ENCODE measurements around the gene EDARADD.
"Not testable (repeated sequence)": the region's sequence is repeated elsewhere in the genome, so short reads cannot be mapped to it uniquely, and the experiment has no call there.

EDARADD gene

DNA sequence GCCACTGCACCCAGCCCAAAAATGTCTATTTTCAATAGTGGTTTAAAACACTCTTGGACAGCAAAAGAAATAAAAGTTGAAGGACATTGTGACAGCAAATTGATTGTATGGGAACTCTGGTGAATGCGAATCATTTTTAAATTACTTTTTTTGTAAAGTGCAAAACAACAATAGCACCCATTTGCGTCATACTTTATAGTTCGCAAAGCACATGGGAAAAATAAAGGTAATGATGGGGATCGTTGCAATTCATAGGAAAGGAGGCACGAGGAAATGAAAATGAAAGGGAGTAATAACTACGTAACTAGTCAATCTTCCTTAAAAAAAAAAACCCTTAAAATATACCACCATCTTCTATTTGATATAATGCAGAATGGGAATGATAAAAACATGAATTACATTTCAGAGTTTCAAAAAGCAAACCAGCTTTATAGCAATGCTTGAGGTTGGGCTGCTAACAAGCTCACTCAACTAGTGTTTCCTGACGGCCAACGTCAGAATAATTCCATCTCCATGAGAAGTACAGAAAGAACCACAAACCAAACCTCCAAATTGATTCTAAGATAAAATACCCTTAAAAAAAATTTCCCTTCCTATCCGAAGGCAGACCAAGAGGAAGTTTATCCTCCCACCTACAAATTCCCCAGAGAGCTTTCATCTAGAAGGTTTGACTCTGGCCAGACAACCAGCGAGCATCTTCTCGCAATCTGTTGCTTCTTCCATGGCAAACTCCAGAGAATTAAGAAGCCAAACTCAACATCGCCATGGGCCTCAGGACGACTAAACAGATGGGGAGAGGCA lies at the start of gene EDARADD:
TSS of gene EDARADD (plus strand) at position 606 of the 801 bp plus-strand sequence. CDS start at position 765, 159 bp downstream.
- no peak for DNase-seq (ENCODE audit: low read depth)

DNA sequence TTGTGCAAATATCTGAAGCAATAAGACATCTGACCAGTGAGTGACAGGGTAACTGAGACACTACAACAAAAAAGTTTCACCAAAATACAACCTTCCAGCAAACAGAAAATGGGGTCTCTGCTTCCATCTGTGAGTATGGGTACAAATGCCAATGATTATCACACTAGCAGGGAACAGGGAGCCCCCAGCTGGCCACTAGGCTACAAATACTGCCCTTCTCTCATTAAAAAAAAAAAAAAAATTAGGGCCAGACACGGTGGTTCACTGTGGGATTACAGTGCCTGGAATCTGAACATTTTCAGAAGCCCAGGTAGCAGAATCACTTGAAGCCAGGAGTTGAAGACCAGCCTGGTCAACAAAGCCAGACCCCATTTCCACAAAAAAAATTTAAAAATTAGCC lies 48.4 kb upstream of the EDARADD start:
- no peak for DNase-seq (ENCODE audit: low read depth)

DNA sequence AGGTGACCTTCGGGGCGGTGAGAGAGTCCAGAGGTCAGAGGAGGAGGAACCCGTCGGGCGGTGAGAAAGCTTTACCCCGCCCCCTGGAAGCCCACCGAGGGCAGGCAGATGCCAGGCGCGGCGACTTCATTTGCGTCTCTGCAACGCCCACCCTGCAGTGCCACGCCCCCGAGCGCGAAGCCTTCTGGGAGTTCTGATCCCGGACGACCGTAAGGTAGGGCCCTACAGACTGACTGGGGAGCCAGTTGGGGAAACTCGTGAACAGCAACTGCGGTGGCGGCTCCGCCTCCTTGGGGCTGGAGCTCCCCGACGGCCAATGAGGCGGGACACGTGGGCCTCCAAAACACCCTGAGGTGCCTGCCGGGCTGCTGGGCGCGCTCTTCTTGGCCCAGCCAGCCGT lies 46.0 kb upstream of the EDARADD start:
- DNase-seq (ENCODE audit: low read depth) = no peak

DNA sequence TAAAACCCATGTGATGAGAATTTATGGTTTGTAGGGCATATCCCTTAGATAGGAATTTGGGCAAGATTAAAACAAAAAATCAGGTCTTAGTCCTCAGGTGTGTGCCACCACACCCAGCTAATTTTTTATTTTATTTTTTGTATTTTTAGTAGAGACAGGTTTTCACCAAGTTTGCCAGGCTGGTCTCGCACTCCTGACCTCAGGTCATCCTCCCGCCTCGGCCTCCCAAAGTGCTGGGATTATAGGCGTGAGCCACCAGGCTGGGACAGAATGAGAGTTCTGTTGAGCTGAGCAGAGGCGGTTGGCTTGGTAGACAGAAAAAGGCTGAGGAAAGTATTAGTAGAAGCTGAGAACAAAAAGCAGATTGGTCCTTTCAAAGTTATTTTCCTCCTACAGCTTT lies 43.8 kb upstream of the EDARADD start:
- DNase-seq (ENCODE audit: low read depth) = no peak

DNA sequence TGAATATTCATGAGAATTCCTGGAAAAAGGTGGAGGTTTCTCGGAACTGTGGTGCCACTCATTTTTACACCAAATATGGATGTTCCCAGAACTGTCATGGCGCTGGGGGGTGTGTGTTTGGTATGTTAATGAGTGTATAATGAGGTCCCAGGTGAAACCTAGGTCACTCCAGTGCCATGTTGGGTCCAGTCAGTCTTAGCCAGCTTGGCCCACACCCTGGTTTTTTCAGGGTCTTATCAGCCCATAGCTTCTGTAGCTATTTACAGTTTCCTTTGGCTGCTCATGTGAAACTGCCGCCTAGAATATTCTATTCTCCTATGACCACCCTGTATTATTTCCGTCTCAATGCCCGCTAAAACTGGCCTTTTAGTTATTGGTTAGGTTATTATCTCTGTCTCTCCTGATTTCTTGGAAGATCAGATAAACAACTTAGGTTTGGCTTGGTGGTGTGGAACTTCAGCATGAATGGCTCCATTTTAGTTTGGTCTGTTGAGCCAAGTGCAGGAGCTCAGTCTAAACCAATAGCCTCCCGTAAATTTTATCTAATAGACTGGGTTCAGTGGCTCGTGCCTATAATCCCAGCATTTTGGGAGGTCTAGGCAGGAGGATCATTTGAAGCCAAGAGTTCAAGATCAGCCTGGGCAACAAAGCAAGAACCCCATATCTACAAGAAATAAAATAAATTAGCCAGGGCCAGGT lies 42.1 kb upstream of the EDARADD start:
- DNase-seq (ENCODE audit: low read depth) = no peak

DNA sequence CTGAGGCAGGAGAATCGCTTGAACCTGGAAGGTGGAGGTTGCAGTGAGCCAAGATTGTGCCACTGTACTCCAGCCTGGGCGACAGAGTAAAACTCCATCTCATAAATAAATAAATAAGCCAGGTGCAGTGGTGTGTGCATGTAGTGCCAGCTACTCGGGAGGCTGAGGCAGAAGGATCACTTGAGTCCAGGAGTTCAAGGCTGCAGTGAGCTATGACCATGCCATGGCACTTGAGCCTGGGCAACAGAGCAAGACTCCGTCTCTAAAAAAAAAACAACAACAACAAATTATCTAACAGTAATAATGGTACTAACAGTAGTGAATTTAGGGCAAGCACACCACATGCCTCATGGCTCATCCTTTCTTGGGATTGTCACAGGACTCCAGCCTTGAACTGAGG lies 41.3 kb upstream of the EDARADD start:
- DNase-seq (ENCODE audit: low read depth) = not testable (repeated sequence)

DNA sequence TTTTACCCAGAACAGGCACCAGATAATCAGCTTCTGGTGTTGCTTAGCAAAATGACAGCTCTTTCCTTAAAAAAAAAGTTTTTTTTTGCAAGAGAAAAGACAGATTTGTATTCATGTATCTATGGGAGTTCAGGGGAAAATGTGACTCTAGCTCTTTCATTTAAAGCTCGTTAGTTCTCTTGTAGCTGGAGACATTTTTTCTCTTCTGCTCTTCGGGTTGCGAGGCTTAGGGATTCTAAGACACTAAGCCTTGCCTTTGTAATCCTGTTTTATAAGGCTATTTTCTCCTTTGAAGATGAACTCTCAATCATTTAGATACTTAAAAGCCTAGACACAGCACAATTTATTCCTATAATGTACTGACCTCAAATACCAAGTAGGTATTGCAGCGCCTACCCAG lies 40.3 kb upstream of the EDARADD start:
- no peak for DNase-seq (ENCODE audit: low read depth)

DNA sequence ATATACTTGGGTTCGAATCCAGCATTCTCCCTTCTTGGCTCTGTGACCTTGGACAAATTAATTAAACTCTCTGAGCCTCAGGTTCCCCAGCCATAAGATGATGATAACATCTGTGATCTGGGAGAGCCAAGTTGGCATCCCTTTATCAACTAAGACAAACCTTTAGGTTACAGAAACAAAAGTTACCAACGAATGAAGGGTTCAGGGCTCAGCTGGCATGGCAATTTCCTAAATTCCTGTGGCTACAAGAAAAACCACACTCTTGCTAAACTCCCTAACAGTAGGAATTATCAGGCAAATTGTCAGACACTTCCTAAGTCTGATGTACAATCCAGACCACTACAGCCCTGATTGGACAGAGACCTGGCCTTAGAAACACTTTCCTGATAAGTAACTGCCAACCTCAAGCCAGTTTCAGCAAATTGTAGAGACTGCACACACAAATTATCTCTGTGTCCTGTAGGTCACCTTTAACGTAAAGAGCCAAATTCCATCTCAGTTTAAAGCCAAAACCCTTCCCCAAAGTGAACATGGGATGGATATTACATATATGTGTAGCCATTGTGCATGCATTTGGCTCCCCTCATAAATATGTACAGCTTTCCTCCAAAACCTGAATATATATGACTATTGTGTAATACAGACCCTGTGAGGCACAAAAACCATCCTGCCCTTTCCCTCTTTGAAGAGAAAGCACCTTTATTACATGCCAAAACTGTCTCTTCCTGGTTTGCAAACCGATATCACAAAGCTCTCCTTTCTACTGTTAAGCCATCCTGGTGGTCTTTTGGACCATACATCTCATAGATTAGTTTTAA lies 39.5 kb upstream of the EDARADD start:
- no peak for DNase-seq (ENCODE audit: low read depth)

DNA sequence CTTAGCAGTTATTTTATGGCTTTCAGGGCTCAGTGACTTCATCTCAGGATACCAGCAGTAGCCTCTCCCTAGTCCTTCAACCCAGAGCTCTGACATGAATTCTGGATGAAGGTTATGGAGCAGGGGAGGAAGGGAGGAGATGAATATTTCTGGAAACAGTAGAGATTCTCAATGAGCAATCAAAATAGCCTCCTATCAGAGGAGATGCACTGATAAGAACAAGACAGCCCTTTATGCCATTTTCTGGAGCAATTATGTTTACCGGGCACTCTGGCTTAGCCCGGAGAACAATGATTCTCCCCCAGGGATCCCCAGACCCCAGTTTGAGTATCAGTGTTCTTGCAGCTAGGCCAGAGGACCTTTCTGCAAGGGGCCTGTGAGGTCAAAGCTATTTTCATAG lies 37.9 kb upstream of the EDARADD start:
- no peak for DNase-seq (ENCODE audit: low read depth)

DNA sequence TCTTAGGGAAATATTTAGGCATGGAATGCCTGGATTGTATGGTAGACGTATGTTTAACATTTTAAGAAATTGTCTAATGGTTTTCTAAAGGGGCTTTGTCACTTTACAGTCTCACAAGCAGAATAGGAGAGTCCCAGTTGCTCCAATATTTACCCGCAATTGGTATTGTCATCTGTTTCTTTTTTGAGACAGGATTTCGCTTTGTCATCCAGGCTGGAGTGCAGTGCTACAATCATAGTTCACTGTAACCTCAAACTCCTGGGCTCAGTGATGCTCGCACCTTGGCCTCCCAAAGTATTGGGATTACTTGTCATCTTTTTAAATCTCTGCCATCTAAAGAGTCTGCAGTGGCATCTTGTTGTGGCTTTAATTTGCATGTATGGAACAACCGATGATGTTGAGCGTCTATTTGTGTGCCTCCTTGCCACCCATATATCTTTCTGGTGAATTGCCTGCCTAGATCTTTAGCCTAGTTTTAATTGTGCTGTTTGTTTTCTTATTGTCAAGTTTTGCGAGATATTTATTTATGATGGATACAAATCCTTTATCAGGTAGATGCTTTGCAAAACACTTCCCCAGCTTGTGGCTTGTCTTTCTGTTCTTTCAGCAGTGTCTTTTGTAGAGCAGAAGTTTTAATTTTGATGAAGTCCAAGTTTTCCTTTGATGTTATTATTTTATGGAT lies 32.0 kb upstream of the EDARADD start:
- DNase-seq (ENCODE audit: low read depth) = no peak

DNA sequence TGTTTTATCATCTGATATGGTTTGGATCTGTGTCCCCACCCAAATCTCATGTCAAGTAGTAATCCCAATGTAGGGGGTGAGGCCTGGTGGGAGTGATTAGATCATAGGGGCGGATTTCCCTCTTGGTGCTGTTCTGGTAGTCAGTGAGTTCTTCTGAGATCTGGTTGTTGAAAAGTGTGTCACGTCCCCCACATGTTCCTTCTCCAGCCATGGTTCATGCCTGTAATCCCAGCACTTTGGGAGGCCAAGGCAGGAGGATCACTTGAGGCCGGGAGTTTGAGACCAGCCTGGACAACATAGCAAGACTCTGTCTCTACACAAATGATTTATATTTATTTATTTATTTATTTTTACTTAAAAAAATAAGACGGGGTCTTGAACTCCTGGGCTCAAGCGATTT lies 30.8 kb upstream of the EDARADD start:
- DNase-seq (ENCODE audit: low read depth) = no peak

DNA sequence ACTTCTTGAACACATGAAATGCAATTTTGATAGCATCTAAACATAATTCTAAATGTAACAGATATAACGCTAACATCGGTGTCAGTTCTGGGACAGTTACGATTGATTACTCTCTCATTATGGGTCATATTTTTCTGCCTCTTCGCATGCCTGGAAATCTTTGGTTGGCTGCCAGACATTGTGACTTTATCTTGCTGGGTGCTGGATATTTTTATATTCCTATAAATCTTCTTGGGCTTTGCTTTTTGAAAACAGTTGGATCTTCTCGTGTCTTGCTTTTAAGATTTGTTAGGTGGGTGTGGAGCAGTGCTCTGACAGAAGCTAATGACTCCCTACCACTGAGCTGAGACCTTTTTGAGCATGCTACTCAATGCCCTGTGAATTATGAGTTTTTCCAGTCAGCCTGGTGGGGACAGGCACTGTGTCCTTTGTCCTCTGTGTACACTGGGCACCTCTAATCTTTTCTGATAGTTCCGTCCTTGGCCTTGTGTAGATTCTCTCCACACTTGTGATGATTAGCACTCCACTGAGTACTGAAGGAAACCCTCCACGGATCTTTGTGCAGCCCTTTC lies 28.0 kb upstream of the EDARADD start:
- DNase-seq (ENCODE audit: low read depth) = no peak

DNA sequence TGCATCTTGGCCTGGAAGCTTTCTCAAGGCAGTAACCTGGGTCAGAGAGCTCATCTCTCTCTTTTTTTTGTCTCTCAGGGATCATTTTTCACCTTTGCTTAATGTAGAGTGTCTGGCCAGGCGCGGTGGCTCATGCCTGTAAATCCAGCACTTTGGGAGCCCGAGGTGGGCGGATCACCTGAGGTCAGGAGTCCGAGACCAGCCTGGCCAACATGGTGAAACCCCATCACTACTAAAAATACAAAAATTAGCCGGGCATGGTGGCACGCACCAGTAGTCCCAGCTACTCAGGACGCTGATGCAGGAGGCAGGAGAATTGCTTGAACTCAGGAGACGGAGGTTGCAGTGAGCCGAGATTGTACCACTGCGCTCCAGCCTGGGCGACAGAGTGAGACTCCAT lies 27.4 kb upstream of the EDARADD start:
- not testable (repeated sequence) for DNase-seq (ENCODE audit: low read depth)

DNA sequence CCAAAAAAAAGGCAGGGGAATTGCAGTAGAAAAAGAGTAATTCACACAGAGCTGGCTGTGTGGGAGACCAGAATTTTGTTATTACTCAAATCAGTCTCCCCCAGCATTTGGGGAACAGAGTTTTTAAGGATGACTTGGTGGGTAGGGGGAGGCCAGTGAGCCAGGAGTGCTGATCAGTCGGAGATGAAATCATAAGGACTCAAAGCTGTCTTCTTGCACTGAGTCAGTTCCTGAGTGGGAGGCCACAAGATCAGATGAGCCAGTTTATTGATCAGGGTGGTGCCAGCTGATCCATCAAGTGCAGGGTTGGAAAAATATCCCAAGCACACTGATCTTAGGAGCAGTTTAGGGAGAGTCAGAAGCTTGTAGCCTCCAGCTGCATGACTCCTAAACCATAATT lies 23.7 kb upstream of the EDARADD start:
- DNase-seq (ENCODE audit: low read depth) = no peak

DNA sequence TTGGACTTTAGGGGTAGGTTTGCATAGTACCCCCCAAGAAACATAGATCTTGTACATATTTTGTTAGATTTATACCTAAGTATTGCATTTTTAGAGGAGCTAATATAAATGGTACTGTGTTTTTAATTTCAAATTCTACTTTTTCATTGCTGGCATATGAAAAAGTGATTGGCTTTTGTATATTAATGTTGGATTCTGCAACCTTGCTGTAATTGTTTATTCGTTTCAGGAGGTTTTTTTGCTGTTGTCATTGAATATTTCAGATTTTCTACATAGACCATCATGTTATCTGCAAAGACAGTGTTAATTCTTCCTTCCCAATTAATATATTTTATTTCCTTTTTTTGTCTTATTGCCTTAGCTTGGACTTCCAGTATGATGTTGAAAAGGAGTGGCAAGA lies 23.0 kb upstream of the EDARADD start:
- no peak for DNase-seq (ENCODE audit: low read depth)

DNA sequence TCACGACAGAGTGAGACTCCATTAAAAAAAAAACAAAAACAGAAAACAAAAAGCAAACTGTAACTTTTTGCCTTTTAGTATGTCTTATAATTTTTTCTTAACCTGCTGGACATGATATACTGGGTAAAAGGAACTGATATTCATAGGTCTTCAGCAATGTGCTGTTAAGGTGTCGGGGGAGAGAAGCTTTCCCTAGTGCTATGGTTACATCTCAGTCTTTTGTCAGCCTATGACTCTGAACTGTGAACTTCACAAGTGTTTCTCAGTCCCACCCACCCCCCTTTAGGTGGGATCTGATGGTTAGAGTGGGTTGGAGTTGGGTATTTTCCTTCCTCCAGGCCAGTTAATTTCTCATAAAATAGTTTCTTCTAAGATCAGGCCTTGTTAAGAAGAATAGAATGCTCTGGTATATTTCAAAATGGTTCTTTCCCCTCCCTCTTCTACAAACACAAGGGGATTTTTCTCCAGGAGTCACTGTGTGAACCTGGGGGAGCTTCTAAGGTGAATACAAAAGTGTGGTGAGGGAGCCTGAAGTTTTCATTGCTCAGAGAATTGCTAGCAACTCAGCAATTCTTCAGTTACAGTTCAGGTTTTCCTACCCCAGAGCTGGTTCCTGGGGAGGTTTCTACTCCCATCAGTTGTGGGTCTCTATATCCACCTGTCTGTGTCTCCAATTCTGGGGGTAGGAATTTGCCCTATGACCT lies 16.1 kb upstream of the EDARADD start:
- no peak for DNase-seq (ENCODE audit: low read depth)

DNA sequence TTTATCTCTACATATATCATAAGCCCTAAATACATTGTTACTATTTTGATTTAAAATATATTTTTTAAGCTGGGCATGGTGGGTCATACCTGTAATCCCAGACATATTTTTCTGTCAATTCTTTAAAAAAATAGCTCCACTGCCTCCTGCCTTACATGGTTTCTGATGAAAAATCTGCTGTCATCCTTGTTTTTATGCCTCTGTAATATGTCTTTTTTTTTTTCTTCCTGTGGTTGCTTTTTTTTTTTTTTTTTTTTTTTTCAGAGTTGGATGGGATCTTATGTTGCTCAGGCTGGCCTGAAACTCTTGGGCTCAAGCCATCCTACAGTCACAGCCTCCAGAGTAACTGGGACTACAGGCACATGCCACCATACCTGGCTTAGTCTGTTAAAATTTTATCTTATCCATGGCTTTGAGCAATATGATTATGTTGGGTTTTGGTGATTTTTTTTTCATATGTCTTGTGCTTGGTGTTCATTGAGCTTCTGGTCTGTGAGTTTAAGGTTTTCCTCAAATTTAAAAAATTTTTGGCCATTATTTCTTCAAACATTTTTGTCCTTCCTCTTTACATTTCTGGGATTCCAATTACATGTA lies 12.4 kb upstream of the EDARADD start:
- DNase-seq (ENCODE audit: low read depth) = no peak

DNA sequence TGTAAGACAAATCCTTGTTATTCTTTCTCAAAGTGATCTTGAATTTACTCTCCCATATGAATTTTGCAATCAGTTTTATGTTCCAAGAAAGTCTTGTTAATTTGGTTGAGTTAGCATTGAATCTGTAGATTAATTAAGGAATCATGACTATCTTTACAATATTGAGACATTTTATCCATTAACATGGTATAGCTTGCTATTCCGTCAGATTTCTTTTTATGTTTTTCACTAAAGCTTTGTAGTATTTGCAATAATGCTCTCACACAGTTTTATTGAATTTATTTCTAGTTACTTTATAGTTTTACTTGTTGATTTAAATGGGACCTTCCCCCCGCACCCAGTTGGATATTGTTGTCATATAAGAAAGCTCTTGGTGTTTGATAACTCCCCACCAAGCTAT lies 5.8 kb upstream of the EDARADD start:
- DNase-seq (ENCODE audit: low read depth) = no peak

DNA sequence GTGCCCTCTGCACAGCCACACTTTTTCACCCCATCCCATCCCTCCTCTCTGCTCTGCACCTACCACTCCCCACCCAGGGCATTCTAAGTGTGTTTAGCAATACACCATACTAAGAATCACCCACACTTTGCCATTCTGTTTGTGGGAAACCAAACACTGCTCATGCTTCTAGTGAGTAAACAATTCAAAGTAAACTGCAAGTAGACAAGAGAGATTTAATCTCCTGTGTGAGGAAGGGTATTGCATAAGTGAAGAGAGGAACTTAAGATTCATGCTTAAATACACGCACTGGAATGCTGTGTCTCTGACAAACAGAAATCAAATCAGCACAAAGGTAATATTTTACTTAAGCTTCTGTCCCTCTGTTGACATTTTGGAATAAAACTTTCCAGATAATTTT lies 4.8 kb upstream of the EDARADD start:
- no peak for DNase-seq (ENCODE audit: low read depth)

DNA sequence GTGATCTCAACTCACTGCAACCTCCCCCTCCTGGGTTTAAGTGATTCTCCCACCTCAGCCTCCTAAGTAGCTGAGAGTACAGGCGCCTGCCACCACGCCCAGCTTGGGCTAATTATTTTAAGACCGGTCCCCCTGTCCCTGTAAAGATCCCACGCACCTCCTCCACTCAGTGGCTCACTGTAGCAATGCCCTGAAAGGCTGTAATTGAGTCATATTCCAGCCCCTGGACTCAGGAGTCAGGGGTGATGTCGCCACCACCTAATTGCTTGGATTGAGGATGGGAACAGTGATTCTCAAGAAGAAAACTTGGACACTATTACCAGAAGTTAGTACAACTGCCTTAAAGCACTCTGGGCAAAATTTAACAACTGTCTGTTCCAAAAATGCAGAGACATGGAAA lies 3.1 kb upstream of the EDARADD start:
- no peak for DNase-seq (ENCODE audit: low read depth)

DNA sequence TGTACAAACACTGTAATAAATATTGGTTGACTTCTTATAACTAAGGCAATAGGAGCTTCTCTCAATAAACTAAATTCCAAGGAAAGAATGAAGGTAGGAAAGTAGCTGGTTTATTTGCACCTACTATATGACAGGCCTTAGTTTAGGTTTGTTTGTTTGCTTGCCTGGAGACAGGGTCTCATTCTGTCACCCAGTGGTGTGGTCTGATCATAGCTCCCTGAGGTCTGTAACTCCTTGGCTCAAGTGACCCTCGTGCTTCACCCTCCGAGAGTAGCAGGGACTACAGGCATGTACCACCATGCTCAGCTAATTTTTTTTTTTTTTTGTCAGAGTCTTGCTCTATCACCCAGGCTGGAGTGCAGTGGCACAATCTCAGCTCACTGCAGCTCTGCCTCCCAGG lies 1.9 kb upstream of the EDARADD start:
- DNase-seq (ENCODE audit: low read depth) = no peak
